ENCODE measurements around the gene MST1R. TPM values are rescaled to one million over a fixed set of nuclear protein-coding genes. Genes with fewer than 3 reads are reported as not detected.
"Not testable (repeated sequence)": the region's sequence is repeated elsewhere in the genome, so short reads cannot be mapped to it uniquely, and the experiment has no call there.

Gene MST1R
- polyA plus RNA-seq, 6 donors from 2014 or later = not detected

- H3K27ac Mint-ChIP-seq = peak overlapping the region in 3 of 6 donors; percentile 58 to 70 (median 63)
- H3K36me3 Mint-ChIP-seq = no peaks in the 10 kb centered on the region
- DNase-seq = no peak
- peaks cover 12 to 21% (median 19%) of the 10 kb centered on the region in 3 donors for H3K4me1 Mint-ChIP-seq
- no peaks in the 10 kb centered on the region for H3K27me3 Mint-ChIP-seq
- peak overlapping the region in 5 of 8 donors; percentile 1 to 90 (median 64) for H3K4me3 Mint-ChIP-seq
- no peaks in the 10 kb centered on the region for H3K9me3 Mint-ChIP-seq
- ATAC-seq (ENCODE audit: low read depth in 2 of 2) = no peak
Observed at GRCh38 chr3:49927798-49928197, 24.1 kb upstream of the MST1R start.

GRCh38 chr3:49926117-49926728 lies 22.6 kb upstream of the MST1R start:
- peak overlapping the region in 2 of 8 donors; percentile 2 to 17 for H3K4me3 Mint-ChIP-seq
- H3K9me3 Mint-ChIP-seq = no peaks in the 10 kb centered on the region
- DNase-seq (no peak), ATAC-seq (ENCODE audit: low read depth in 2 of 2) (no peak)
- peak overlapping the region in 1 of 6 donors; percentile 91 for H3K27ac Mint-ChIP-seq
- H3K4me1 Mint-ChIP-seq = peaks cover 12 to 21% (median 19%) of the 10 kb centered on the region in 3 donors
- no peaks in the 10 kb centered on the region for H3K27me3 Mint-ChIP-seq
- no peaks in the 10 kb centered on the region for H3K36me3 Mint-ChIP-seq

- ATAC-seq (ENCODE audit: low read depth in 2 of 2) = no peak
Observed at GRCh38 chr3:49925485-49925884, 21.8 kb upstream of the MST1R start.

GRCh38 chr3:49924683-49925082 lies 21.0 kb upstream of the MST1R start:
- H3K9me3 Mint-ChIP-seq = no peaks in the 10 kb centered on the region

More at GRCh38 chr3:49925485-49925884, 21.8 kb upstream of the MST1R start:
- Mint-ChIP-seq H3K36me3 (no peaks in the 10 kb centered on the region), H3K27ac (no peak overlapping the region), H3K4me3 (no peak overlapping the region), H3K4me1 (peaks cover 12 to 21% (median 19%) of the 10 kb centered on the region in 3 donors), H3K9me3 (no peaks in the 10 kb centered on the region), H3K27me3 (no peaks in the 10 kb centered on the region)
- no peak for DNase-seq

GRCh38 chr3:49917806-49918590 lies 14.3 kb upstream of the MST1R start:
- H3K27ac Mint-ChIP-seq = peak overlapping the region in 1 of 6 donors; percentile 50
- not testable (repeated sequence) for H3K36me3 Mint-ChIP-seq; H3K27me3 Mint-ChIP-seq; H3K4me1 Mint-ChIP-seq; ATAC-seq (ENCODE audit: low read depth in 2 of 2); DNase-seq; H3K4me3 Mint-ChIP-seq; H3K9me3 Mint-ChIP-seq

More at GRCh38 chr3:49924683-49925082, 21.0 kb upstream of the MST1R start:
- Mint-ChIP-seq H3K36me3 (no peaks in the 10 kb centered on the region), H3K27ac (no peak overlapping the region), H3K4me1 (peaks cover 14 to 16% (median 16%) of the 10 kb centered on the region in 3 donors), H3K4me3 (no peak overlapping the region), H3K27me3 (no peaks in the 10 kb centered on the region)
- DNase-seq (no peak), ATAC-seq (ENCODE audit: low read depth in 2 of 2) (no peak)

- Mint-ChIP-seq H3K36me3 (peaks cover 0 to 8% of the 10 kb centered on the region in 2 donors), H3K27me3 (no peaks in the 10 kb centered on the region), H3K4me3 (no peak overlapping the region), H3K4me1 (peaks cover 0 to 4% (median 0%) of the 10 kb centered on the region in 3 donors), H3K27ac (no peak overlapping the region), H3K9me3 (peaks cover 0 to 2% (median 0%) of the 10 kb centered on the region in 7 donors)
- ATAC-seq (ENCODE audit: low read depth in 2 of 2) (no peak), DNase-seq (no peak)
Observed at GRCh38 chr3:49916686-49917085, 13.0 kb upstream of the MST1R start.

GRCh38 chr3:49914906-49915305 lies 11.2 kb upstream of the MST1R start:
- Mint-ChIP-seq H3K4me3 (no peak overlapping the region), H3K27ac (peak overlapping the region in 1 of 6 donors; percentile 12), H3K36me3 (peaks cover 3 to 18% of the 10 kb centered on the region in 2 donors), H3K9me3 (peaks cover 0 to 2% (median 0%) of the 10 kb centered on the region in 7 donors), H3K27me3 (no peaks in the 10 kb centered on the region), H3K4me1 (peaks cover 0 to under 1% (median 0%) of the 10 kb centered on the region in 3 donors)
- ATAC-seq (ENCODE audit: low read depth in 2 of 2) (no peak), DNase-seq (no peak)

GRCh38 chr3:49912881-49913281 lies 9.2 kb upstream of the MST1R start:
- ATAC-seq (ENCODE audit: low read depth in 2 of 2) = no peak
- peaks cover 4 to 19% of the 10 kb centered on the region in 2 donors for H3K36me3 Mint-ChIP-seq
- H3K9me3 Mint-ChIP-seq = peaks cover 0 to 2% (median 0%) of the 10 kb centered on the region in 7 donors
- no peaks in the 10 kb centered on the region for H3K4me1 Mint-ChIP-seq
- no peak overlapping the region for H3K27ac Mint-ChIP-seq
- no peak overlapping the region for H3K4me3 Mint-ChIP-seq
- DNase-seq = no peak
- no peaks in the 10 kb centered on the region for H3K27me3 Mint-ChIP-seq

- peaks cover 5 to 10% (median 6%) of the 10 kb centered on the region in 3 donors for H3K4me1 Mint-ChIP-seq
- no peak for ATAC-seq (ENCODE audit: low read depth in 2 of 2)
Observed at GRCh38 chr3:49911611-49912010, 7.9 kb upstream of the MST1R start.

GRCh38 chr3:49911124-49911420 lies 7.4 kb upstream of the MST1R start:
- ATAC-seq (ENCODE audit: low read depth in 2 of 2) (no peak), DNase-seq (no peak)
- Mint-ChIP-seq H3K36me3 (peaks cover 4 to 19% of the 10 kb centered on the region in 2 donors), H3K27ac (no peak overlapping the region), H3K4me1 (peaks cover 10 to 15% (median 10%) of the 10 kb centered on the region in 3 donors), H3K9me3 (no peaks in the 10 kb centered on the region), H3K27me3 (no peaks in the 10 kb centered on the region), H3K4me3 (no peak overlapping the region)

More at GRCh38 chr3:49911611-49912010, 7.9 kb upstream of the MST1R start:
- H3K36me3 Mint-ChIP-seq = peaks cover 4 to 19% of the 10 kb centered on the region in 2 donors
- no peak for DNase-seq
- H3K9me3 Mint-ChIP-seq = peaks cover 0 to 2% (median 0%) of the 10 kb centered on the region in 7 donors
- no peak overlapping the region for H3K4me3 Mint-ChIP-seq
- peak overlapping the region in 1 of 6 donors; percentile 33 for H3K27ac Mint-ChIP-seq
- H3K27me3 Mint-ChIP-seq = no peaks in the 10 kb centered on the region

- Mint-ChIP-seq H3K4me3 (no peak overlapping the region), H3K36me3 (peaks cover 4 to 19% of the 10 kb centered on the region in 2 donors), H3K9me3 (no peaks in the 10 kb centered on the region), H3K4me1 (peaks cover 15 to 20% (median 15%) of the 10 kb centered on the region in 3 donors), H3K27ac (no peak overlapping the region), H3K27me3 (no peaks in the 10 kb centered on the region)
- ATAC-seq (ENCODE audit: low read depth in 2 of 2) (no peak), DNase-seq (no peak)
Observed at GRCh38 chr3:49910409-49911123, 6.9 kb upstream of the MST1R start.

GRCh38 chr3:49908373-49909199 lies 4.9 kb upstream of the MST1R start:
- ATAC-seq (ENCODE audit: low read depth in 2 of 2) (no peak), DNase-seq (no peak)
- H3K36me3 Mint-ChIP-seq = peaks cover 4 to 19% of the 10 kb centered on the region in 2 donors
- H3K4me1 Mint-ChIP-seq = peaks cover 23 to 32% (median 29%) of the 10 kb centered on the region in 3 donors
- no peak overlapping the region for H3K27ac Mint-ChIP-seq
- no peaks in the 10 kb centered on the region for H3K27me3 Mint-ChIP-seq
- H3K4me3 Mint-ChIP-seq = no peak overlapping the region
- H3K9me3 Mint-ChIP-seq = no peaks in the 10 kb centered on the region
